Caki2 (cell line): ENCODE measurements around the gene MAP3K7CL. TPM values are rescaled to one million over a fixed set of nuclear protein-coding genes. Genes with fewer than 3 reads are reported as not detected.

Experiments used
- DNase-seq: peaks from one replicate; pipeline ENCODE4 v3.0.0-alpha.2; 2015; ENCODE audit warnings: low read depth
- in situ Hi-C: cut with HindIII; loops from 2 replicates; pipeline ENCODE4 v1.10.0; 2016; ENCODE audit warnings: low sequenced_read_pairs, low pct_unique_long_range_greater_than_20kb, mixed read lengths
- total RNA-seq: library from RNA; depleted of rRNA; stranded (reverse); fragments of >200 nt; shearing (Covaris generic); gene quantifications from 2 replicates; pipeline ENCODE4 v1.2.3, GENCODE V29; 2014; ENCODE audit warnings: low replicate concordance; rRNA removed

Gene MAP3K7CL
- total RNA-seq, 1 experiment from 2014 or later = 2.0 TPM

DNA sequence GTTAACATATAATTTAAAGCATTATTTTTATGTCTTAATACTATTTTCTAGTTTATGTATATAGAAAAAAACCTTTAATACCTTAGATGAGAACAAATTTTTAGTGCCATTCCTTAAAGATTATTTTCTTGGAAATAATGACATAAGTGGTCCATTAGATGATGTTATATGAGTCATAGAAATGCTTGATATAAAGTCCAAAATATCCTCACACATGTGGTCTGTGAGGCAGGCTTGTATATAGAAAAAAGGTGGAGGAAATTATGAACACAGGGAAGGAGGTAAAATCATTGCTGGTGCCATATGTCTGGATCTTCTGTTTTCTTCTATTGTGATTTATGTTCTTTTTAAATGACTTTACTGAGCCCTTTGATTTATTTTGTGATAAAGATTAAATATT, 79.3 kb downstream of the MAP3K7CL start:
- no peak for DNase-seq

GRCh38 chr21:29211205-29211604, 80.8 kb downstream of the MAP3K7CL start:
- DNase-seq = no peak
- in situ Hi-C loops = no loop called here

More for the DNA sequence above, 79.3 kb downstream of the MAP3K7CL start:
- in situ Hi-C loops = no loop called here

DNA sequence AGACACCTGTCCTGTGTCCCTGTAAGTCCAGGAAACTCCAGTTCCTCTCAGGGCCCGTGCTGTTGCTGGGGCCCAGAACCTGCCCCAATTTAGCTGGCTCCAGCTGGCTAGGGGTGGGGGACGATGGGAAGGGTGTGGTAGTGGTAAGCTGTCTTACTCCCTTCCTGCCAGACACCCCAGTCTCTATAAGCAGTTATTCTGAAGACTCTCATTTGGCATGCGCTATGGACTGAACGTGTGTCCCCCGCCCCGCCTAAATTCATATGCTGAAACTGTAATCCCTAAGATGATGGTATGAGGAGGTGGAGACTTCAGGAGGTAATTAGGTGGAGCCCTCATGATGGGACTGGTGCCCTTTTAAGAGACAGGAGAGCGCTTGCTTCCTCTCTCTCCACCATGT, 82.0 kb downstream of the MAP3K7CL start:
- in situ Hi-C loops = no loop called here
- no peak for DNase-seq

GRCh38 chr21:29213513-29214385, 83.3 kb downstream of the MAP3K7CL start:
- DNase-seq = no peak
- in situ Hi-C loops = no loop called here

DNA sequence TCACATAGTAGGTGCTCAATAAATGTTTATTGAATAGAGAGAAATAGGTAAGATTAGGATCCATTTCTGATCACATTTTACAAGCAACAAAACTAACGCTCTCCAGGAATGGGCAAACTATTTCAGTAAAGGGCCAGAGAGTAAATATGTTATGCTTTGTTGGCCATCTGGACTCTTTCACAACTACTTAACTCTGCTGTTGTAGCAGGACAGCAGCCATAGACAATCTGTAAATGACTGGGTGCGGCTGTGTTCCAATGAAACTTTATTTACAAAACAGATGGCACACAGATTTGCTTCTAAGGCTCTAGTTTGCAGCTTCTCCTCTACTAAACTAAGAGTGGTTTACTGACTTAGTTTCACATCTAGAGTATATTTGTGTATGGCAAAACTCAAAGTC, 85.3 kb downstream of the MAP3K7CL start:
- DNase-seq = no peak
- in situ Hi-C loops = no loop called here

DNA sequence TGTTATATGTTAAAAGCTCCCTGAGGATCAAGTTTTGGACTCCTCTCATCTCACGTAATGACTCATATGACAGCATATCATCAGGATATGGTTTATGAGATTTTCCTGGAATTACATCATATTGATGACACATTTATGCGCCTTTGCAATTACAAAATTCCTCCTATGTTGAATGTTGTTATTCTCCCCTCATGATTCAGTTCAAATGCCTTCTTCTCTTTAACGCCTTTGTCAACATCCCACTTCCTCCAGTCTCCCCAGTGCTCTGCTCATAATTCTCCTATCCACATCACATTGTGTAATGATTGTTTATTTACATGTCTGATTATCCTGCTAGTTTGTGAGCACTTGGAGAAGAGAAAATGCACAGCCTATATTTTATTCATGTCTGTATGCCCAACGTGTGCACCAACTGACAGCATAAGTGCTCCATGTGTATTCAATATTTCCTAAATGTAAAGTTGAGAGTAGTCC, 87.4 kb downstream of the MAP3K7CL start:
- in situ Hi-C loops = no loop called here
- no peak for DNase-seq

- DNase-seq = no peak
- in situ Hi-C loops = no loop called here
Observed at GRCh38 chr21:29218749-29219148, 88.3 kb downstream of the MAP3K7CL start.

GRCh38 chr21:29219165-29219770, 88.8 kb downstream of the MAP3K7CL start:
- DNase-seq = no peak
- in situ Hi-C loops = no loop called here

- DNase-seq = no peak
- in situ Hi-C loops = no loop called here
Observed at GRCh38 chr21:29221253-29221744, 90.9 kb downstream of the MAP3K7CL start.

DNA sequence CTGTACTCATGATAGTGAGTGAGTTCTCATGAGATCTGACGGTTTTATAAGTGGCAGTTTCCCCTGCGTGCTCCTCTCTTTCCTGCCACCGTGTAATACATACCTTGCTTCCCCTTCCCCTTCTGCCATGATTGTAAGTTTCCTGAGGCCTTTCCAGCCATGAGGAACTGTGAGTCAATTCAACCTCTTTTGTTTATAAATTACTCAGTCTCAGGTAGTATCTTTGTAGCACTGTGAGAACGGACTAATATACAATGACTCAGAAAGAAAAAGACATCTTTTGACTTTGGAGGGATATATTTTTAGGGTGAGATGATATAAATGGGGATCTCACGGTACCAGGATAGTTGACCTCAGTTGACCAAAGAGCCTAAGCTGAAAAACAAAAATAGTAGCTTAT, 93.6 kb downstream of the MAP3K7CL start:
- in situ Hi-C loops = no loop called here
- no peak for DNase-seq

Other genes with a start within 250 kb of the MAP3K7CL start
- 5.4 and 12.6 TPM in 2 replicates for gene LTN1, start 137.8 kb upstream of the MAP3K7CL start, total RNA-seq
- gene RWDD2B, start 111.3 kb upstream of the MAP3K7CL start, total RNA-seq = 14.8 and 19.3 TPM in 2 replicates
- gene USP16, start 106.0 kb upstream of the MAP3K7CL start, total RNA-seq = 20.6 and 24.6 TPM in 2 replicates
- gene CCT8, start 57.0 kb upstream of the MAP3K7CL start, total RNA-seq = 213 and 246 TPM in 2 replicates
- gene BACH1, start 168.3 kb downstream of the MAP3K7CL start, total RNA-seq = 33.4 and 49.8 TPM in 2 replicates